Breast epithelium (tissue), 4 donors: Measurements from ENCODE around the gene POTEH. TPM values are rescaled to one million over a fixed set of nuclear protein-coding genes. Genes with fewer than 3 reads are reported as not detected.
"Not testable (repeated sequence)": the region's sequence is repeated elsewhere in the genome, so short reads cannot be mapped to it uniquely, and the experiment has no call there.

Source experiments
- DNase-seq, 2 donors: peaks; one replicate each; pipeline ENCODE4 v3.0.0-alpha.2; 2019; ENCODE audit warnings: low spot score in 2 of 2
- H3K27ac ChIP-seq, 2 donors: fragments of 200-600 bp; sonication (generic) in 1 of 2; one replicate each; pipeline ENCODE4 v1.5.1; 2016 to 2019; ENCODE audit warnings: mild to moderate bottlenecking in 1 of 2
- H3K27me3 ChIP-seq, 2 donors: fragments of 200-600 bp; sonication (generic) in 1 of 2; one replicate each; pipeline versions ENCODE4 v1.5.1 to v1.6.0; 2017 to 2019; ENCODE audit warnings: control low read depth in 1 of 2, mild to moderate bottlenecking in 1 of 2
- H3K36me3 ChIP-seq: fragments of 200-600 bp; one replicate; pipeline ENCODE4 v1.5.1; 2019
- H3K4me1 ChIP-seq, 2 donors: fragments of 200-600 bp; sonication (generic); one replicate each; pipeline ENCODE4 v1.5.1; 2016 to 2019; ENCODE audit warnings: control low read depth in 1 of 2
- H3K4me3 ChIP-seq, 3 donors: fragments of 200-600 bp; sonication (generic); 1 replicate in 2 of 3; 2 replicates in 1 of 3; pipeline ENCODE4 v1.5.1; 2016 to 2019; ENCODE audit warnings: mild to moderate bottlenecking in 3 of 3, moderate library complexity in 2 of 3
- H3K9me3 ChIP-seq, 2 donors: fragments of 200-600 bp; sonication (generic) in 1 of 2; one replicate each; pipeline ENCODE4 v1.5.1; 2016 to 2019; ENCODE audit warnings: control low read depth in 1 of 2
- intact Hi-C: fragments of 100-400 bp; cut with DNase I; formaldehyde crosslinking; loops from one replicate; pipeline ENCODE4 v1.15.1; 2023; ENCODE audit warnings: low total_unique reads
- total RNA-seq, 3 donors: library from RNA; depleted of rRNA; stranded (reverse); fragments of >200 nt; gene quantifications; one replicate each; pipeline ENCODE4 v1.1.0, GENCODE V29; 2016

POTEH gene
- total RNA-seq, 3 donors from 2014 or later: not detected

GRCh38 chr22:15687676-15688075 is 2.1 kb upstream of the POTEH start:
- H3K27me3 ChIP-seq, DNase-seq, H3K9me3 ChIP-seq, H3K36me3 ChIP-seq, intact Hi-C loops, H3K4me1 ChIP-seq, H3K4me3 ChIP-seq, H3K27ac ChIP-seq: not testable (repeated sequence)

- H3K36me3 ChIP-seq, H3K9me3 ChIP-seq, H3K4me1 ChIP-seq, DNase-seq, intact Hi-C loops, H3K4me3 ChIP-seq, H3K27ac ChIP-seq, H3K27me3 ChIP-seq: not testable (repeated sequence)
These were observed 1.7 kb upstream of the POTEH start for GRCh38 chr22:15688090-15688489.

GRCh38 chr22:15689012-15689748 is 646 bp upstream of the POTEH start:
- H3K27me3 ChIP-seq, H3K4me1 ChIP-seq, H3K36me3 ChIP-seq, H3K4me3 ChIP-seq, H3K9me3 ChIP-seq, intact Hi-C loops, H3K27ac ChIP-seq: not testable (repeated sequence)
- DNase-seq: peak in 1 of 2 donors; percentile 39

GRCh38 chr22:15713600-15713999 is 23.8 kb downstream of the POTEH start:
- H3K4me1 ChIP-seq, H3K4me3 ChIP-seq, H3K36me3 ChIP-seq, DNase-seq, H3K27ac ChIP-seq, H3K9me3 ChIP-seq, intact Hi-C loops, H3K27me3 ChIP-seq: not testable (repeated sequence)

- H3K27me3 ChIP-seq, DNase-seq, H3K9me3 ChIP-seq, H3K4me1 ChIP-seq, H3K36me3 ChIP-seq, intact Hi-C loops, H3K27ac ChIP-seq, H3K4me3 ChIP-seq: not testable (repeated sequence)
These were observed 24.3 kb downstream of the POTEH start for GRCh38 chr22:15714125-15714524.

GRCh38 chr22:15721884-15722283 is 32.1 kb downstream of the POTEH start:
- H3K27me3 ChIP-seq, H3K4me3 ChIP-seq, H3K4me1 ChIP-seq, H3K27ac ChIP-seq, intact Hi-C loops, H3K9me3 ChIP-seq, H3K36me3 ChIP-seq, DNase-seq: not testable (repeated sequence)

GRCh38 chr22:15729209-15729917 is 39.5 kb downstream of the POTEH start:
- H3K27me3 ChIP-seq, H3K4me3 ChIP-seq, H3K36me3 ChIP-seq, H3K9me3 ChIP-seq, H3K27ac ChIP-seq, H3K4me1 ChIP-seq, DNase-seq, intact Hi-C loops: not testable (repeated sequence)

GRCh38 chr22:15731023-15731422 is 41.2 kb downstream of the POTEH start:
- H3K27me3 ChIP-seq, intact Hi-C loops, H3K9me3 ChIP-seq, H3K27ac ChIP-seq, DNase-seq, H3K4me1 ChIP-seq, H3K4me3 ChIP-seq, H3K36me3 ChIP-seq: not testable (repeated sequence)

GRCh38 chr22:15734411-15734810 is 44.6 kb downstream of the POTEH start:
- intact Hi-C loops, H3K4me1 ChIP-seq, H3K4me3 ChIP-seq: not testable (repeated sequence)

GRCh38 chr22:15738157-15738908 is 48.5 kb downstream of the POTEH start:
- intact Hi-C loops, DNase-seq: not testable (repeated sequence)

More at GRCh38 chr22:15734411-15734810, 44.6 kb downstream of the POTEH start:
- not testable (repeated sequence) for H3K9me3 ChIP-seq, H3K27me3 ChIP-seq, H3K36me3 ChIP-seq, DNase-seq, H3K27ac ChIP-seq

GRCh38 chr22:15738909-15739391 is 49.1 kb downstream of the POTEH start:
- intact Hi-C loops, H3K27ac ChIP-seq, H3K36me3 ChIP-seq, H3K4me1 ChIP-seq, DNase-seq, H3K4me3 ChIP-seq, H3K27me3 ChIP-seq, H3K9me3 ChIP-seq: not testable (repeated sequence)

More at GRCh38 chr22:15738157-15738908, 48.5 kb downstream of the POTEH start:
- H3K27me3 ChIP-seq, H3K4me1 ChIP-seq, H3K9me3 ChIP-seq, H3K27ac ChIP-seq, H3K4me3 ChIP-seq, H3K36me3 ChIP-seq: not testable (repeated sequence)

GRCh38 chr22:15747636-15748323 is 58.0 kb downstream of the POTEH start:
- H3K27ac ChIP-seq, H3K4me1 ChIP-seq, H3K9me3 ChIP-seq, H3K36me3 ChIP-seq, H3K27me3 ChIP-seq, H3K4me3 ChIP-seq, DNase-seq, intact Hi-C loops: not testable (repeated sequence)
